ENCODE measurements around the gene FXN.

- TF ChIP-seq, protein P1, sequence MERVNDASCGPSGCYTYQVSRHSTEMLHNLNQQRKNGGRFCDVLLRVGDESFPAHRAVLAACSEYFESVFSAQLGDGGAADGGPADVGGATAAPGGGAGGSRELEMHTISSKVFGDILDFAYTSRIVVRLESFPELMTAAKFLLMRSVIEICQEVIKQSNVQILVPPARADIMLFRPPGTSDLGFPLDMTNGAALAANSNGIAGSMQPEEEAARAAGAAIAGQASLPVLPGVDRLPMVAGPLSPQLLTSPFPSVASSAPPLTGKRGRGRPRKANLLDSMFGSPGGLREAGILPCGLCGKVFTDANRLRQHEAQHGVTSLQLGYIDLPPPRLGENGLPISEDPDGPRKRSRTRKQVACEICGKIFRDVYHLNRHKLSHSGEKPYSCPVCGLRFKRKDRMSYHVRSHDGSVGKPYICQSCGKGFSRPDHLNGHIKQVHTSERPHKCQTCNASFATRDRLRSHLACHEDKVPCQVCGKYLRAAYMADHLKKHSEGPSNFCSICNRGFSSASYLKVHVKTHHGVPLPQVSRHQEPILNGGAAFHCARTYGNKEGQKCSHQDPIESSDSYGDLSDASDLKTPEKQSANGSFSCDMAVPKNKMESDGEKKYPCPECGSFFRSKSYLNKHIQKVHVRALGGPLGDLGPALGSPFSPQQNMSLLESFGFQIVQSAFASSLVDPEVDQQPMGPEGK (CRISPR knock-in tag; IDR thresholded peaks at IDR 0.05; ENCODE audit: borderline replicate concordance): no peak
- TF ChIP-seq, protein P2, sequence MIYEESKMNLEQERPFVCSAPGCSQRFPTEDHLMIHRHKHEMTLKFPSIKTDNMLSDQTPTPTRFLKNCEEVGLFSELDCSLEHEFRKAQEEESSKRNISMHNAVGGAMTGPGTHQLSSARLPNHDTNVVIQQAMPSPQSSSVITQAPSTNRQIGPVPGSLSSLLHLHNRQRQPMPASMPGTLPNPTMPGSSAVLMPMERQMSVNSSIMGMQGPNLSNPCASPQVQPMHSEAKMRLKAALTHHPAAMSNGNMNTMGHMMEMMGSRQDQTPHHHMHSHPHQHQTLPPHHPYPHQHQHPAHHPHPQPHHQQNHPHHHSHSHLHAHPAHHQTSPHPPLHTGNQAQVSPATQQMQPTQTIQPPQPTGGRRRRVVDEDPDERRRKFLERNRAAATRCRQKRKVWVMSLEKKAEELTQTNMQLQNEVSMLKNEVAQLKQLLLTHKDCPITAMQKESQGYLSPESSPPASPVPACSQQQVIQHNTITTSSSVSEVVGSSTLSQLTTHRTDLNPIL (CRISPR knock-in tag; IDR thresholded peaks at IDR 0.05; ENCODE audit: low read depth): no peak
- TF ChIP-seq ESRRG (CRISPR knock-in tag; IDR thresholded peaks at IDR 0.05): no peak
- no peak for TF ChIP-seq ZFP3 (CRISPR knock-in tag; IDR thresholded peaks at IDR 0.05)
- TF ChIP-seq ZNF70 (CRISPR knock-in tag; IDR thresholded peaks at IDR 0.05): no peak
- no peak for TF ChIP-seq CSRNP3 (CRISPR knock-in tag; IDR thresholded peaks at IDR 0.05)
- TF ChIP-seq RARB (CRISPR knock-in tag; IDR thresholded peaks at IDR 0.05): no peak
- no peak for TF ChIP-seq CSDC2 (CRISPR knock-in tag; IDR thresholded peaks at IDR 0.05)
- TF ChIP-seq ZC3H10 (CRISPR knock-in tag; IDR thresholded peaks at IDR 0.05): no peak
- TF ChIP-seq OSR1 (CRISPR knock-in tag; IDR thresholded peaks at IDR 0.05): no peak
Observed at GRCh38 chr9:69029535-69029934, 6.0 kb upstream of the FXN start.

All from SK-N-SH treated with all-trans-retinoic acid at 6 μM for 48 hours (cell line).